ENCODE data around the gene JAG2.

GRCh38 chr14:105161309-105161708 is 7.3 kb downstream of the JAG2 start:
- TF ChIP-seq GTF2F1 (IDR thresholded peaks at IDR 0.05; ENCODE audit: low read length) (no peak), EZH2 (conservative IDR thresholded peaks at IDR 0.05; ENCODE audit: low read depth, low read length) (no peak), SIX1 (CRISPR knock-in tag; IDR thresholded peaks at IDR 0.05; ENCODE audit: borderline replicate concordance) (no peak), FUBP1 (CRISPR knock-in tag; IDR thresholded peaks at IDR 0.05; ENCODE audit: borderline replicate concordance) (no peak), FOXP1 (IDR thresholded peaks at IDR 0.05) (no peak), FOXP1 (CRISPR knock-in tag; IDR thresholded peaks at IDR 0.05) (no peak), CTCF (CRISPR knock-in tag; IDR thresholded peaks at IDR 0.05) (no peak), PAX8 (CRISPR knock-in tag; IDR thresholded peaks at IDR 0.05; ENCODE audit: borderline replicate concordance) (no peak), CREM (IDR thresholded peaks at IDR 0.05) (no peak), CREM (CRISPR knock-in tag; IDR thresholded peaks at IDR 0.05) (no peak), HNF4A (CRISPR knock-in tag; IDR thresholded peaks at IDR 0.05) (no peak), ZNF260 (CRISPR knock-in tag; IDR thresholded peaks at IDR 0.05; ENCODE audit: borderline replicate concordance, low read depth) (no peak), ZNF460 (CRISPR knock-in tag; IDR thresholded peaks at IDR 0.05; ENCODE audit: borderline replicate concordance) (no peak), SMC3 (IDR thresholded peaks at IDR 0.05; ENCODE audit: low read length) (no peak), ZBTB25 (CRISPR knock-in tag; IDR thresholded peaks at IDR 0.05) (no peak)
